Ovary (tissue), 9 donors: ENCODE results near the gene TRAPPC5. TPM values are rescaled to one million over a fixed set of nuclear protein-coding genes. Genes with fewer than 3 reads are reported as not detected.
"Not testable (repeated sequence)": the region's sequence is repeated elsewhere in the genome, so short reads cannot be mapped to it uniquely, and the experiment has no call there.

Experiments used
- DNase-seq, 5 donors: peaks; one replicate each; pipeline ENCODE4 v3.0.0-alpha.2; 2019 to 2020
- H3K27ac ChIP-seq, 2 donors: fragments of 200-600 bp; one replicate each; pipeline versions ENCODE4 v1.5.1 to v1.8.0; 2019 to 2022
- H3K27me3 ChIP-seq: fragments of 200-600 bp; one replicate; pipeline ENCODE4 v1.8.0; 2022
- H3K36me3 ChIP-seq: fragments of 200-600 bp; sonication (generic); one replicate; pipeline ENCODE4 v1.5.1; 2019
- H3K4me1 ChIP-seq: one replicate; pipeline ENCODE4 v1.8.1; 2013; ENCODE audit warnings: mild to moderate bottlenecking, moderate library complexity; ENCODE audit not compliant: insufficient read depth
- H3K4me3 ChIP-seq: fragments of 200-600 bp; sonication (generic); one replicate; pipeline ENCODE4 v1.5.1; 2017
- H3K9me3 ChIP-seq, 2 donors: fragments of 200-600 bp in 1 of 2; sonication (generic) in 1 of 2; one replicate each; pipeline versions ENCODE4 v1.5.1 to v1.8.1; 2013 to 2019; ENCODE audit warnings: mild to moderate bottlenecking in 1 of 2, moderate library complexity in 1 of 2
- CTCF ChIP-seq, 3 donors: fragments of 450-650 bp in 2 of 3; fragments of 200-600 bp in 1 of 3; IDR thresholded peaks; one replicate each; pipeline versions ENCODE4 v1.5.1 to v1.8.0; 2016 to 2022; ENCODE audit warnings: antibody characterized with exemption in 3 of 3, mild to moderate bottlenecking in 1 of 3
- EP300 ChIP-seq: sonication (generic); formaldehyde crosslinking; IDR thresholded peaks from one replicate; pipeline ENCODE4 v1.6.1; 2017; ENCODE audit warnings: antibody characterized with exemption
- POLR2A ChIP-seq: fragments of 450-650 bp; IDR thresholded peaks from one replicate; pipeline ENCODE4 v1.6.1; 2017; ENCODE audit warnings: antibody characterized with exemption, mild to moderate bottlenecking, moderate library complexity
- WGBS, 3 donors: extraction: QIAGEN DNeasy Blood & Tissue Kit in 1 of 3; methylation state at CpG; one replicate each; pipeline versions ENCODE4 v1.1.5 to v1.1.7; 2013 to 2017; 5-methylcytosine and 5-hydroxymethylcytosine counted together
- intact Hi-C, 4 donors: fragments of 100-400 bp; cut with DNase I; formaldehyde crosslinking; loops; one replicate each; pipeline versions ENCODE4 v1.11.0 to v1.15.1; 2022 to 2023
- polyA plus RNA-seq, 2 donors: library from polyadenylated mRNA; stranded (reverse); fragments of 200-250 nt in 1 of 2; fragments of 350-450 nt in 1 of 2; fragmentation: Illumina TruSeq in 1 of 2; extraction: RNeasy Lipid Tissue Mini Kit (QIAGEN cat#74804) in 1 of 2; gene quantifications; one replicate each; pipeline ENCODE4 v1.2.3, GENCODE V29; 2013 to 2014
- total RNA-seq, 7 donors: library from RNA; depleted of rRNA in 2 of 7; stranded (reverse); fragments of >200 nt in 2 of 7; fragmentation: NEBNext Ultra II Directional in 3 of 7; extraction: Animal tissue kit (Norgen Biotek cat#: 25700) in 3 of 7; gene quantifications; one replicate each; pipeline versions ENCODE4 v1.1.0 to v1.2.4, GENCODE V29; 2016 to 2023
- donor health status: DM: no; HTN: no; CAD: no; lungs with moderate emphysema.
- donor health status: DM: no; HTN: no; CAD: no.
- donor health status: Bipolar disorder and iron deficiency.
- donor health status: DM: yes; HTN: yes; CAD: no.
- donor health status: DM: no; HTN: no; CAD: no.
- donor health status: DM: yes; HTN: yes; CAD: no.

Gene TRAPPC5
- total and polyA plus RNA-seq, 9 donors = 0.32 to 111 (median 66.5) TPM

DNA sequence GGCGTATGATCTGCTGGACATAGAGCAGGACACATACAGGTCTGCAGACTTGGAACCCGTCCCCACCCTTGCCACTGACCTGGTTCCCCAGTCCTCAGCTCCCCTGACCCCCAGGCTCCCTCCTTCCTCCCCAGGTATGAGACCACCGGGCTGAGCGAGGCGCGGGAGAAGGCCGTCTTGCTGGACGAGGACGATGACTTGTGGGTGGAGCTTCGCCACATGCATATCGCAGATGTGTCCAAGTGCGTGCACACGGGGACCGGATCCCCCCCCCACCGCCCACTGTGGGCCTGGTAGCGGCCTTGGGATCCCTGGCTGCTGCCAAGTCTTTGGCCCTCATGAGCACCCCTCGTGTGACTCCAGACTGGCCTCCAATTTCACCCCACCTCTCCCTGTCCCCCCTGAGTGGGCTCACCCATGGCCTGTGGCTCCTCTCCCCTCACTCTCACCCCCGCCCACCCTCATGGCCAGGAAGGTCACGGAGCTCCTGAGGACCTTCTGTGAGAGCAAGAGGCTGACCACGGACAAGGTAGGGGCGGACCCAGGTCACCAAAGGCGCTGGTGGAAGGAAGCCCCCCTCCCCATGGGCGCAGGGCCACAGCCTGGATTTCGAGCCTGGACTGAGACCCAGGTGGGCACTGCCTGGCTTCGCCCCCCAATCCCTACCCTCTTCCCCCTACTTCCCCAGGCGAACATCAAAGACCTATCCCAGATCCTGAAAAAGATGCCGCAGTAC, 38.2 kb upstream of the TRAPPC5 start:
- no peak for TF ChIP-seq EP300
- TF ChIP-seq CTCF (IDR thresholded peaks at IDR 0.05) = no peak
- TF ChIP-seq POLR2A = no peak
- intact Hi-C loops = loop anchor here in 1 of 4 donors (10.0 kb wide), 1 partner anchor 162 kb away; no protein-coding TSS in a partner anchor
- 74 to 82% (median 80%) methylated on average over 23 to 27 of the region's 27 CpGs for WGBS, 3 donors
- no peak overlapping the region for H3K27ac ChIP-seq
- no peaks in the 10 kb centered on the region for H3K36me3 ChIP-seq
- H3K4me3 ChIP-seq = no peak overlapping the region
- no peaks in the 10 kb centered on the region for H3K27me3 ChIP-seq
- DNase-seq = no peak
- no peaks in the 10 kb centered on the region for H3K4me1 ChIP-seq
- H3K9me3 ChIP-seq = no peaks in the 10 kb centered on the region

GRCh38 chr19:7643031-7643415, 37.6 kb upstream of the TRAPPC5 start:
- 90% methylated on average over 8 of the region's 8 CpGs for WGBS, 3 donors

DNA sequence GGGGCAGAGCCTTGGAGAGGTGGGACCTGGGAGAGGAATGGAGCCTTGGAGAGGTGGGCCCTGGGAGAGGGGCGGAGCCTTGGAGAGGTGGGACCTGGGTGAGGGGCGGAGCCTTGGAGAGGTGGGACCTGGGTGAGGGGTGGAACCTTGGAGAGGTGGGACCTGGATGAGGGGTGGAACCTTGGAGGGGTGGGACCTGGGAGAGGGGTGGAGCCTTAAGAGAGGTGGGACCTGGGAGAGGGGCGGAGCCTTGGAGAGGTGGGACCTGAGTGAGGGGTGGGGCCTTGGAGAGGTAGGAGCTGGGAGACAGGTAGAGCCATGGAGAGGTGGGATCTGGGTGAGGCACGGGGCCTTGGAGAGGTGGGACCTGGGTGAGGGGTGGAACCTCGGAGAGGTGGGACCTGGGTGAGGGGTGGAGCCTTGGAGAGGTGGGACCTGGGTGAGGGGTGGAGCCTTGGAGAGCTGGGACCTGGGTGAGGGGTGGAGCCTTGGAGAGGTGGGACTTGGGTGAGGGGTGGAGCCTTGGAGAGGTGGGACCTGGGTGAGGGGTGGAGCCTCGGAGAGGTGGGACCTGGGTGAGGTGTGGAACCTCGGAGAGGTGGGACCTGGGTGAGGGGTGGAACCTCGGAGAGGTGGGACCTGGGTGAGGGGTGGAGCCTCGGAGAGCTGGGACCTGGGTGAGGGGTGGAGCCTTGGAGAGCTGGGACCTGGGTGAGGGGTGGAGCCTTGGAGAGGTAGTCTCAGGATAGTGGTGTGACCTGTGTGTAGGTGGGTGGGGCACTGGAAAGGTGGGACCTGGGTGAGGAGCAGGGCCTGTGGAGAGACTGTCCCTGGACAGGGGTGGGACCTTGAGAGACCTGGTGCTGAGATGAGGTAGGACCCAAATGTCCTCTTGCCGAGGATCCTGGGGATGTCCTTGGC, 36.7 kb upstream of the TRAPPC5 start:
- H3K4me1 ChIP-seq, H3K27ac ChIP-seq, H3K36me3 ChIP-seq, H3K4me3 ChIP-seq, H3K27me3 ChIP-seq, DNase-seq, H3K9me3 ChIP-seq: not testable (repeated sequence)
- intact Hi-C loops = loop anchor here in 1 of 4 donors (10.0 kb wide), 1 partner anchor 161 kb away; no protein-coding TSS in a partner anchor
- 62 to 87% (median 85%) methylated on average over 10 of the region's 10 CpGs for WGBS, 3 donors

More at GRCh38 chr19:7643031-7643415, 37.6 kb upstream of the TRAPPC5 start:
- Histone ChIP-seq H3K4me3 (no peak overlapping the region), H3K27ac (no peak overlapping the region), H3K4me1 (no peaks in the 10 kb centered on the region), H3K27me3 (no peaks in the 10 kb centered on the region), H3K36me3 (no peaks in the 10 kb centered on the region), H3K9me3 (no peaks in the 10 kb centered on the region)
- DNase-seq = no peak
- TF ChIP-seq EP300 (no peak), POLR2A (no peak), CTCF (IDR thresholded peaks at IDR 0.05) (no peak)
- intact Hi-C loops = loop anchor here in 1 of 4 donors (10.0 kb wide), 1 partner anchor 162 kb away; no protein-coding TSS in a partner anchor

- Histone ChIP-seq H3K36me3 (no peaks in the 10 kb centered on the region), H3K4me1 (no peaks in the 10 kb centered on the region), H3K27ac (no peak overlapping the region), H3K4me3 (no peak overlapping the region), H3K27me3 (no peaks in the 10 kb centered on the region), H3K9me3 (no peaks in the 10 kb centered on the region)
- 91 to 93% (median 91%) methylated on average over 20 of the region's 20 CpGs for WGBS, 3 donors
- DNase-seq = no peak
- intact Hi-C loops = loop anchor here in 1 of 4 donors (10.0 kb wide), 1 partner anchor 160 kb away; no protein-coding TSS in a partner anchor
- TF ChIP-seq CTCF (IDR thresholded peaks at IDR 0.05) = no peak
- TF ChIP-seq POLR2A = no peak
- TF ChIP-seq EP300 = no peak
Measured at GRCh38 chr19:7644550-7644877, 36.1 kb upstream of the TRAPPC5 start.
